Activated CD4-positive, alpha-beta memory T cell treated with anti-CD3 and anti-CD28 coated beads for 36 hours (primary cell): ENCODE measurements around the gene MYOZ2. TPM values are rescaled to one million over a fixed set of nuclear protein-coding genes. Genes with fewer than 3 reads are reported as not detected.

Source experiments
- CTCF ChIA-PET: fragments of 350-600 bp; sonication (Branson Sonifier 250); formaldehyde crosslinking; loops from one replicate; lab custom pipeline; 2021; ENCODE audit warnings: antibody characterized with exemption, inconsistent platforms; lab: Charles Lee
- POLR2A ChIA-PET: fragments of 350-600 bp; sonication (Branson Sonifier 250); formaldehyde crosslinking; loops from one replicate; lab custom pipeline; 2021; ENCODE audit warnings: antibody characterized with exemption; lab: Charles Lee
- DNase-seq: peaks from one replicate; pipeline ENCODE4 v3.0.0-alpha.2; 2020
- H3K27ac Mint-ChIP-seq: one replicate; pipeline ENCODE4 v1.8.0; 2021; ENCODE audit warnings: mixed read lengths
- H3K27me3 Mint-ChIP-seq: one replicate; pipeline ENCODE4 v1.8.0; 2021; ENCODE audit warnings: mixed read lengths
- H3K36me3 Mint-ChIP-seq: one replicate; pipeline ENCODE4 v1.8.0; 2021; ENCODE audit warnings: mixed read lengths
- H3K4me1 Mint-ChIP-seq: one replicate; pipeline ENCODE4 v1.8.0; 2021; ENCODE audit warnings: low read depth, mixed read lengths
- H3K4me3 Mint-ChIP-seq: one replicate; pipeline ENCODE4 v1.8.0; 2021; ENCODE audit warnings: mild to moderate bottlenecking, mixed read lengths
- H3K9me3 Mint-ChIP-seq: one replicate; pipeline ENCODE4 v1.8.0; 2021; ENCODE audit warnings: mixed read lengths
- intact Hi-C: fragments of 100-400 bp; cut with micrococcal nuclease; formaldehyde crosslinking; loops from one replicate; pipeline ENCODE4 v1.15.1; 2023
- total RNA-seq, 2 experiments: library from RNA; stranded (reverse); gene quantifications; one replicate each; pipeline ENCODE4 v1.2.3, GENCODE V29; 2021

MYOZ2 gene
- total RNA-seq, 2 experiments from 2014 or later, result not detected

GRCh38 chr4:119106036-119107000 is 29.3 kb upstream of the MYOZ2 start:
- Mint-ChIP-seq H3K9me3 (no peaks in the 10 kb centered on the region), H3K4me1 (no peaks in the 10 kb centered on the region), H3K27ac (no peak overlapping the region), H3K36me3 (no peaks in the 10 kb centered on the region), H3K4me3 (no peak overlapping the region), H3K27me3 (no peaks in the 10 kb centered on the region)
- ChIA-PET CTCF (no interaction called here), POLR2A (no interaction called here)
- intact Hi-C loops, result no loop called here
- DNase-seq, result no peak

DNA sequence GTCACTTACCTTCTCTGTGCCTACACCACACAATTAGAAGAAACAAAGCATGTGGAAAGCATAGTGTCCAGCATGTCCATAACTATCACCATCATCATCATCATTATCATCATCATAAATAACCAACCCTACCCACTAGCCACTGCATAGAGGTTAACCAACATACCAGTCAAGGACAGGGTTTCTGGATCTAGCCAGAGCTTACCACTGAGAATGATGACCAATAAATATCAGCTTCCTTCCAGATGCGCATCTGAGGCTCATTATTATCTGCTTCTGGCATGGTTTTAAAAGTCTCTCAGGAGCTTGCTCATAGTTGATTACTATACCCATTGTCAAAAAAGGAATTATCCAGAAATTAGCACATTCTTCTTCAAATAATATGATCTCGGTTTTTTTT is 25.5 kb upstream of the MYOZ2 start:
- intact Hi-C loops, result no loop called here
- no peaks in the 10 kb centered on the region for H3K36me3 Mint-ChIP-seq
- H3K27ac Mint-ChIP-seq, result no peak overlapping the region
- no peak for DNase-seq
- ChIA-PET POLR2A (no interaction called here), CTCF (no interaction called here)
- H3K9me3 Mint-ChIP-seq, result no peaks in the 10 kb centered on the region
- no peaks in the 10 kb centered on the region for H3K27me3 Mint-ChIP-seq
- peaks cover 4% of the 10 kb centered on the region for H3K4me1 Mint-ChIP-seq
- no peak overlapping the region for H3K4me3 Mint-ChIP-seq

GRCh38 chr4:119111296-119111695 is 24.3 kb upstream of the MYOZ2 start:
- Mint-ChIP-seq H3K36me3 (no peaks in the 10 kb centered on the region), H3K27me3 (no peaks in the 10 kb centered on the region), H3K4me1 (peaks cover 4% of the 10 kb centered on the region), H3K9me3 (no peaks in the 10 kb centered on the region), H3K4me3 (no peak overlapping the region), H3K27ac (no peak overlapping the region)
- no peak for DNase-seq
- intact Hi-C loops, result no loop called here
- POLR2A ChIA-PET, result no interaction called here
- CTCF ChIA-PET, result no interaction called here

- Mint-ChIP-seq H3K4me3 (no peak overlapping the region), H3K27ac (no peak overlapping the region), H3K36me3 (no peaks in the 10 kb centered on the region), H3K9me3 (no peaks in the 10 kb centered on the region), H3K4me1 (peaks cover 4% of the 10 kb centered on the region), H3K27me3 (no peaks in the 10 kb centered on the region)
- no peak for DNase-seq
- intact Hi-C loops, result loop anchor here (1.0 kb wide), 1 partner anchor 96 kb away; no protein-coding TSS in a partner anchor
- ChIA-PET POLR2A (interaction anchor here (1.4 kb wide), 1 partner anchor 13 kb away, joined by 3 read pairs; no protein-coding TSS in a partner anchor), CTCF (no interaction called here)
Measured at GRCh38 chr4:119113033-119113655, 22.5 kb upstream of the MYOZ2 start.

GRCh38 chr4:119116021-119116420 is 19.6 kb upstream of the MYOZ2 start:
- H3K27ac Mint-ChIP-seq, result no peak overlapping the region
- no peaks in the 10 kb centered on the region for H3K36me3 Mint-ChIP-seq
- intact Hi-C loops, result no loop called here
- no peak overlapping the region for H3K4me3 Mint-ChIP-seq
- no peak for DNase-seq
- peaks cover 4% of the 10 kb centered on the region for H3K4me1 Mint-ChIP-seq
- H3K27me3 Mint-ChIP-seq, result no peaks in the 10 kb centered on the region
- ChIA-PET POLR2A (no interaction called here), CTCF (no interaction called here)
- H3K9me3 Mint-ChIP-seq, result no peaks in the 10 kb centered on the region

GRCh38 chr4:119116925-119117900 is 18.4 kb upstream of the MYOZ2 start:
- no peaks in the 10 kb centered on the region for H3K36me3 Mint-ChIP-seq
- H3K27ac Mint-ChIP-seq, result no peak overlapping the region
- intact Hi-C loops, result no loop called here
- peaks cover 4% of the 10 kb centered on the region for H3K4me1 Mint-ChIP-seq
- no peak overlapping the region for H3K4me3 Mint-ChIP-seq
- no peaks in the 10 kb centered on the region for H3K9me3 Mint-ChIP-seq
- H3K27me3 Mint-ChIP-seq, result no peaks in the 10 kb centered on the region
- DNase-seq, result no peak
- ChIA-PET CTCF (no interaction called here), POLR2A (no interaction called here)

DNA sequence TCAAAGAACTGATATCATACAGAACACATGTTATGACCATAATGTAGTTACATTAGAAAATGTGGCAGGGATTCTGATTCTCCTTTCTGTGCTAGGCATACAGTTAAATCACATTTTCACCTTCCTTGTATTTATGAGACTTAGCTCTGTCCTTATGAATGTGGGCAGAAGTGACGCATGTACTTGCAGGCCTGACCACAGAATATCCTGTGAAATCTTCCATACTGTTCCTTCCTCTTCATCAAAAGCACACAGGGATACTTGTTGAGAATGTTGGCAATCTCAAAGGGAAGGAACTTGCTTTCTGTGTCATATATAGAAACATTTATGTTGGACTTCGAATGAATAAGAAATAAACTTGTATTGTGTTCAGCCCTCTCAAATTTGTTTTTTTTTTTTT is 17.2 kb upstream of the MYOZ2 start:
- Mint-ChIP-seq H3K9me3 (no peaks in the 10 kb centered on the region), H3K36me3 (no peaks in the 10 kb centered on the region), H3K27ac (no peak overlapping the region), H3K4me3 (no peak overlapping the region), H3K4me1 (no peaks in the 10 kb centered on the region), H3K27me3 (no peaks in the 10 kb centered on the region)
- DNase-seq, result no peak
- CTCF ChIA-PET, result interaction anchor here (0.6 to 0.7 kb wide), 2 partner anchors 12 to 388 kb away, joined by 3 read pairs; no protein-coding TSS in a partner anchor
- POLR2A ChIA-PET, result no interaction called here
- intact Hi-C loops, result no loop called here

DNA sequence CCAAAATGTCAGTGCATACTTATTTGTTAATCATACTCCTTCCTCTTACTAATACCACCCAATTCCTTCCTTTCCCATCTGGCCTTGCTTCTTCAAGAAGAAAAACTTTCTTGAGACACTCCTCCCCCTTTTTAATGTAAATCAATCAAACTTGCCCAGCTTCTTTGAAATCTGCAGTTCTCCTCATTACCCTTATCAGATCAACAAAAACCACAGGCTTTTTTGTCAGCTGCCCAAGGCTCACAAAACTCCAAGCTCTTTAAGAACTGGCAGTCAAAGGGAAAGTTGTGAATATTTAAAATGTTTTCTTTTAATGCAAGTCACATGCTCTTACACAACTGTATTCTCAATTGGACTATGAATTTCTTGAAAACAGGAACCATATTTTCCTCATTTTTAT is 11.3 kb upstream of the MYOZ2 start:
- intact Hi-C loops, result no loop called here
- no peak overlapping the region for H3K27ac Mint-ChIP-seq
- H3K9me3 Mint-ChIP-seq, result no peaks in the 10 kb centered on the region
- no peak overlapping the region for H3K4me3 Mint-ChIP-seq
- peaks cover 8% of the 10 kb centered on the region for H3K4me1 Mint-ChIP-seq
- DNase-seq, result no peak
- ChIA-PET CTCF (no interaction called here), POLR2A (no interaction called here)
- no peaks in the 10 kb centered on the region for H3K36me3 Mint-ChIP-seq
- H3K27me3 Mint-ChIP-seq, result no peaks in the 10 kb centered on the region

DNA sequence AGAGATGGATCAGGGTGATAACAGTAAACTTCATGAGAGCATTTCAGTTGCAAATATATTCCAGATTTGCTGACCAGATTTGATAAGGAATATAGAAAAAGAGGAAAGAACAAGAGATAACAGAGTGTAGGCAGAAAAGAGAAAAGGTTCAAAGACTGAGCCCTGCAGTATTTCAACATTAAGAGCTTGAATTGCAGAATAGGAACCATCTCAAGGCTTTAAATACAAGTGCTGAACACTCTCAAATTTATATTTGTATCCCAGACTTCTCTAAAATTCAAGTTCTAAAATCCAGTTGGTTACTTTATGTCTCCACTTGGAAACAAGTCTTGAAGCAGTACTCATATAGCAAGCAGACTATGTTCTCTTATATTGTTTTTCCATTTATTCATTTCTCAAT is 9.7 kb upstream of the MYOZ2 start:
- H3K4me1 Mint-ChIP-seq, result peaks cover 8% of the 10 kb centered on the region
- ChIA-PET CTCF (no interaction called here), POLR2A (interaction anchor here (1.6 kb wide), 1 partner anchor 12 kb away, joined by 3 read pairs; no protein-coding TSS in a partner anchor)
- no peaks in the 10 kb centered on the region for H3K9me3 Mint-ChIP-seq
- no peak overlapping the region for H3K27ac Mint-ChIP-seq
- no peaks in the 10 kb centered on the region for H3K36me3 Mint-ChIP-seq
- H3K27me3 Mint-ChIP-seq, result no peaks in the 10 kb centered on the region
- DNase-seq, result no peak
- intact Hi-C loops, result no loop called here
- H3K4me3 Mint-ChIP-seq, result no peak overlapping the region

DNA sequence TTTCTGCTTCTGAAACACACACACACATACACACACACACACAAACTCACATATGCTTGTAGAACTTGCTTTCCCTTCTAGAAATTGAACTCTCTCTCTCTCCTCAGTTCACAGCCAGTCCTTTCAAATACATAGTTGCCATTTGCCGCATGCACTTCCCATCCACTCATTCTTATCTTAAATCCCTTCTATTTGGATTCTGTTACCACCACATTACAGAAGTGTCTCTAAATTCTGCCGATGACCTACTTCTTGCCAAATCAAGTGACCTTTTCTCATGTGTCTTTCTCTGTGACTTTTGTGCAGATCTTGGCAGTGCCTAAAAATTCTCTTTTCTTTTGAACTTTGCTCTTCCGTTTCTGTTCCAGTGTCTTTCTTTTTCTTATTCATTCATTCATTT is 7.5 kb upstream of the MYOZ2 start:
- ChIA-PET POLR2A (no interaction called here), CTCF (no interaction called here)
- H3K9me3 Mint-ChIP-seq, result no peaks in the 10 kb centered on the region
- no peak for DNase-seq
- H3K27ac Mint-ChIP-seq, result no peak overlapping the region
- intact Hi-C loops, result no loop called here
- H3K27me3 Mint-ChIP-seq, result no peaks in the 10 kb centered on the region
- peaks cover 8% of the 10 kb centered on the region for H3K4me1 Mint-ChIP-seq
- no peak overlapping the region for H3K4me3 Mint-ChIP-seq
- H3K36me3 Mint-ChIP-seq, result no peaks in the 10 kb centered on the region

GRCh38 chr4:119130365-119131065 is 5.1 kb upstream of the MYOZ2 start:
- ChIA-PET CTCF (interaction anchor here (0.6 kb wide), 1 partner anchor 12 kb away, joined by 3 read pairs; no protein-coding TSS in a partner anchor), POLR2A (no interaction called here)
- no peaks in the 10 kb centered on the region for H3K36me3 Mint-ChIP-seq
- intact Hi-C loops, result no loop called here
- H3K27ac Mint-ChIP-seq, result no peak overlapping the region
- H3K4me1 Mint-ChIP-seq, result no peaks in the 10 kb centered on the region
- H3K9me3 Mint-ChIP-seq, result no peaks in the 10 kb centered on the region
- no peak for DNase-seq
- no peaks in the 10 kb centered on the region for H3K27me3 Mint-ChIP-seq
- H3K4me3 Mint-ChIP-seq, result no peak overlapping the region
